ENCODE results near the gene SEMA4F.

The SEMA4F gene

DNA sequence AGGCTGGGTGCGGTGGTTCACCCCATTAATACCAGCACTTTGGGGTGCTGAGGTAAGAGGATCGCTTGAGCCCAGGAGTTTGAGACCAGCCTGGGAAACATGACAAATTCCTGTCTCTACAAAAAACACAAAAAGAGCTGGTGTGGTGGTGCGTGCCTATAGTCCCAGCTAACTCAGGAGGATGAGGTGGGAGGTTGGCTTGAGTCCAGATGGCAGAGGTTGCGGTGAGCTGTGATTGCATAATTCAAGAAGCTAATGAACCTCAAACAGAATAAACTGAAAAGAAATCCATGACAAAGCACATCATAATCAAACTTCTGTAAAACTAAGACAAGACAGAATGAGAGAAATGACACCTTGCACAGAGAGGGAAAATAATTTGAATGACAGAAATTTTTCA is 54.8 kb downstream of the SEMA4F start:
- FAIRE-seq = no peak

DNA sequence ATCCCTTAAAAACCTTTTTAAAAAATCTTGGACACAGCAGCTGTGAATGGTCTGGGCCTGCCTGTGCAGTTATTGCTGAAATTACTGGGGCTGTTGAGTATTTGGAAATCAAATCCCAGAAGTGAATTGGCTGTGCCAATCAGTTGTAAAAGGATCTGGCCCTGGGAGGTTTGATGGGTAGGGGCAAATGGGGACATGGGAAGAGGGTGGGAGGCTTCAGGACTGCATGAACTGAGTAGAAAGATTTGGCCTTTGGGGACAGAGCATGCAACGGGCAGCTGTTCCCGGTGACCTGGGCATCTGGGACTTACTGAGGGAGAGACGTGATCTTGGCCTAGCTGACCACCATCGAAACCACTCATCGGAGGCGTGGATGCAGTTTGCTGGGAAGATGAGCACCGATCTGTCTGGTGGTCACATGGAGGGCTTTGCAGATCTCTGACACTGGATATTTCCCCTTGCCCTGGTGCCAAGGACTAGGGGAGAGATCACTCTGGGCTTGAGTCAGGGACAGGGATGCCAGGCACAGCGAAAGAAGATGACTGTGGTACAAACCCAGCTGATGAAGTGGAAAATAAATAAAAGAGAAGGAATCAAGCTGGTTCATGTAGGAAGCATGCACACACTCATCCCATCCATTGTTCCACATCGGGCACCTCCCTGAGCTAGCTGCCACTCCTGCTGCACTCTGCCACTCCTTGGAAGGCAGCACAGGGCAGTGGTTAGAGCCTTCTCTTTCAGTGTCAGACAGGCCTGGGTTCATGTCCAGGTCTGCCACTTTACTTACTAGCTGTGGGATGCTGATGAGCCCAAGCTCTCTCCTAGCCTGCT is 58.4 kb downstream of the SEMA4F start:
- no peak for FAIRE-seq

DNA sequence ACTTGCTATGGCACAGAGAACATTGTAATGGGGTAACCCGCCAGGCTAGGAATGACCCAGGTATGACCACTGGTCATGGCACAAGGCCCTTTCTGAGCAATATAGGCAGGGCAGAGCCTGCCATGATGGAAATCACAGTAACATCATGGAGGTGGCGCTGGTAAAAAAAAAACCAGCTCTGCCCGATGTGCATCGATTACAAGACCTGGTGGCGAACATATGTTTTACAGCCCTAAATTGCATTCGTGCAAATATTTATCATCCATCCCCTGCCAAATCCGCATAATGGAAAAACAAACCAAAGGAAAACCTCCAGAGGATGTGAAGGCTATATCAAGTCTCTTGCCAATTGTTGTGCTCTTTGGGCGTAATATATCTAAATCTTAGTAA is 60.6 kb downstream of the SEMA4F start:
- FAIRE-seq = no peak

DNA sequence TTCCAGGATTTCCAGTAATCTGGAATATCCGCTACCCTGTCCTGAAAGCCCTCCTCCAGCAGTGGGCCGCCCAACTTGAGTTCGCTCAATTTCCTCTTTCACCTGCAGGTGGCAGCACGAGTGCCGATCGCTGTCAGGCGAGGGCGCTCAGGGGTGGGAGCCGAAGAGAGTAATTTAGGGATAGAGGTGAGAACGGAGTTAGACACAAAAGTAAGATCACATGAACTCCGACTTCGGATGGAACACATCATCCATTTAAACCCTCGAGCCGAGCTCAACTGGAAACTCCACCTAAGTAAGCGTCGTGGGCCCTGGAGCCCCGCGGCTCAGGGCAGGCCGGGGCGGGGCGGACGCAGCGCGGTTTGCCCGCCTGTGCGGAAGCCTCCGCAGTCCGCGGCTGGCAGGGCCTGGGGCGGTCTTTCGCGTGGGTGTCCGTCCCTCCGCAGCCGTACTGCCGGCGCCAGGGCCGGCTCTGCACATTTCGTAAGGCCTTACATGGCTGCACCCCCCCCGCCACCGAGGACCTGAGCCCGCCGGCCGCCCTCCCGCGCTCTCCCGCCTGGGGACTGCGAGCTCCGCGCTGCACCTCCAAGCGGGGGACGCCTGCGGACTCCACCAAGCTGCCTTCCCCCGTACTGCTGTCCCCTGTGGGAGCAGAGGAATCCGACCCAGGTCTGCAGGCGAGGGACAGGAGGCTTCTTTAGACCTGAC is 61.2 kb downstream of the SEMA4F start:
- no peak for FAIRE-seq

DNA sequence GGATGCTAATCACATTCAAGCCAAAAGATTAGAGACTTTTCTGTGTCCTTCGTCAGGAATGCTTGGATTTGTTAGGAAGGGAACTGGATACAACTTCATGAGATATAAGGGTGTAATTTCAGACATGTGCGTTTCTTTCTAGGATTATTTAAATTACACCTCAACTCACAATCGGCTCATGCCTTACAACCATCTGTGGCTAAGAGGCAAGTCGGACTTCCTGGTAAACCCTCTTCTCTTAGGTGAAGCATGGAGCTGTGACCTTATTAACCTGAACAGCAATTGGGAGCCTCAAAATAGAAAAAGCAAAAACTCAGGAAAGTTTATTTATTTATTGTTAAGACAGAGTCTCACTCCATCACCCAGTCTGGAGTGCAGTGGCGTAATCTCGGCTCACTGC is 61.8 kb downstream of the SEMA4F start:
- no peak for FAIRE-seq

DNA sequence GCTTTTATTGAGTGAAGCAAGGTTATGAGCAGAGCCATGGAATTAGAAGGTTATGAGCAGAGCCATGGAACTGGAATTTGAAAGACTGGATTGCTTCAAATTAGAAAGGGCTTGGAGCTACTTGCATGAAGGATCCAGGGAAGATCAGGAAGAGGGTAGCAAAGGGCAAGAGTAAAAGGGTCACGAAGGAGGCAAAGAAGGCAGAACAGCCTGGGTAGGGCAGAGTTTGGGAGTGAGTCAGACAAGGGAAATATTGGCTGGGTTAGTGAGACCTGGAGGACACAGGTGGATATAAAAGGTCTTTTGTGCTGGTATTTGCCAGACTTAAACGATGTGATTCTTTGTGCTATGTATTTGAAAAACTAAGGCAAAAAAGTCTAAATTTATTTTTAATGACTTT is 65.0 kb downstream of the SEMA4F start:
- no peak for FAIRE-seq

DNA sequence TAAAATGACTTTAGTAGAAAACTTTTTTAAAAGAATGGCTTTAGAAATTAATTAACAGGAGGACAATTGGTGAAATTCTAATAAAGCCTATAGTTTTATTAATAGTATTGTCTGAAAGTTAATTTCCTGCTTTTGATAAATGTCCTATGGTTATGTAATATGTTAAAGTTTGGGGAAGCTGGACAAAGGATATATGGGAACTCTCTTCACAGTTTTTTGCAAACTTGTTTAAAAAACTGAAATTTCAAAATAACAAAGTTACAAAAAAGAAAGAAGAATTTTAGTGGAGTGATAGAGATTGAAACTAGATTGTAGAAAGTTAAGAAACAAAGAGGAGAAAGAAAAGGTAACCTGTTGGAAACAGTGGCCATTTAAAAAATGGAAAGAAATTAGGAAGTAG is 67.3 kb downstream of the SEMA4F start:
- FAIRE-seq = no peak

DNA sequence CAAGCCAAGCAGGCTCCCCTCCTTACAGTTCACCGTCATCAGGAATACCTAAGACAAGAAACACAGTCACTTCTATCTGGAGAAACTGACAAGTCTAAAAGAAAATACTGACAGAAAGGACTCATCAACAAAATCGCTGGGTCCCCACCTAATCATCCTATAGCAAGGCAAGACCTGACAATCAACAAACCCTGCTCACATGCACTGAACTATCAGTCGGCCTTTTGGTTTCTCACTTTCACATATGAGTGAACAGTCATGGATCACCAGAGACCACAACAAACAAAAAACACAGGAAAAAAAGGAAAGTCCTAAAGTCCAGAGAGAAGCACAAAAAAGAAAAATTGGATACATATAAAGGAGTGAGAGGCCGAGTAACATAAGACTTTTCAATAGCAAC is 70.4 kb downstream of the SEMA4F start:
- no peak for FAIRE-seq

DNA sequence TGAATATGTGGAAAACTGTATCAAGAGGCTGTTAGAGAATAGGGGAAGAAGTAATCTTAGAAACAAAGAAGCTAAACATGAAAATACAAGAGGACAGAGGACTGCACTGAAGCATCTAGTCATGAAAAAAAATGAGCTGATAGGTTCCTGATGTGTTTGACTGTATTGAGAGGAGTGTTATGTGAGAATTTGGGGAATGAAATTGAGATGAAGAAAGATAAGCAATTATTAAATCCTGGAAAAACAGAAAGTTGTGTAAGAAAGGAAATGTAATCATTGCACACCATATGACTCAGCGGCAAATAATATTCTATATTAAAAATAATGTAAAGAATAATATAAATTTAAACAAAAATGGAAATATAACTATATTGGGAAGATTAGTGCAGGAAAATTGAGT is 71.2 kb downstream of the SEMA4F start:
- no peak for FAIRE-seq

DNA sequence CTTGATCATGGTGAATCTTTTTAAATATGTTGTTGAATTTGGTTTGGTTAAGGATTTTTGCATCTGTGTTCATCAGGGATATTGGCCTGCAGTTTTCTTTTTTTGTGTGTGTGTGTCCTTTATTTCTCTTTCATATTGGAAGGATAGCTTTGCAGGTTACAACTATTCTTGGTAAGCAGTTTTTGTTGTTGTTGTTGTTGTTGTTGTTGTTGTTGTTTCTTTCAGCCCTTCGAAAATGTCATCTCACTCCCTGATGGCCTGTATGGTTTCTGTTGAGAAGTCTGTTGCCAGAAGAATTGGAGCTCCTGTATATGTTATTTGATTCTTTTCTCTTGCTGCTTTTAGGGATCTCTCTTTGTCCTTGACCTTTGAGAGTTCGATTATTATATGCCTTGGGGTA is 74.8 kb downstream of the SEMA4F start:
- no peak for FAIRE-seq

DNA sequence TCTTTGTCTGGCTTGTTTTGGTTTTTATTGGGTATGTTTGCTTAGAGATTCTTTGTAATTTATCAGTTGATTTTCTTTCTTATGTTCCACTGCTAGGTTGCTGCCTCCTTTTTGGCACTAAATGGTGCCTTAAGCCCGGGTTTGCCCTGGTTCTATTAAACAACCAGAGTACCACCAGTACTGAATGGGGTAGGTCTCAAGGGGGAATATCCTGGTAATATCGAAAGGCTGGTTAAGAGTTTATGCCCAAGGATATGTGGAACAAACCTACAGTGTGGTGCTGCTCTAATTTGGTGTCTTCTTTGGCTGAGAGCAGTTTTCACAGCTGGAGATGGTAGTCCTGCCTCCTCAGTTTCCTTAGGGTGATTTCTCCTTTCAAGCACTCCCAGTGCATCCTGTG is 76.5 kb downstream of the SEMA4F start:
- no peak for FAIRE-seq
